HG03342 (cell line): ENCODE results near the gene KDELR3.
"Not testable (repeated sequence)": the region's sequence is repeated elsewhere in the genome, so short reads cannot be mapped to it uniquely, and the experiment has no call there.

ENCODE experiments used
- ATAC-seq: cut with Tn5 transposase; IDR thresholded peaks from one replicate; pipeline ENCODE4 v1.9.1; 2021; ENCODE audit warnings: mild to moderate bottlenecking, moderate library complexity; ENCODE audit not compliant: unreplicated experiment

Gene KDELR3

GRCh38 chr22:38455530-38456271 lies 12.2 kb upstream of the KDELR3 start:
- ATAC-seq, result no peak

DNA sequence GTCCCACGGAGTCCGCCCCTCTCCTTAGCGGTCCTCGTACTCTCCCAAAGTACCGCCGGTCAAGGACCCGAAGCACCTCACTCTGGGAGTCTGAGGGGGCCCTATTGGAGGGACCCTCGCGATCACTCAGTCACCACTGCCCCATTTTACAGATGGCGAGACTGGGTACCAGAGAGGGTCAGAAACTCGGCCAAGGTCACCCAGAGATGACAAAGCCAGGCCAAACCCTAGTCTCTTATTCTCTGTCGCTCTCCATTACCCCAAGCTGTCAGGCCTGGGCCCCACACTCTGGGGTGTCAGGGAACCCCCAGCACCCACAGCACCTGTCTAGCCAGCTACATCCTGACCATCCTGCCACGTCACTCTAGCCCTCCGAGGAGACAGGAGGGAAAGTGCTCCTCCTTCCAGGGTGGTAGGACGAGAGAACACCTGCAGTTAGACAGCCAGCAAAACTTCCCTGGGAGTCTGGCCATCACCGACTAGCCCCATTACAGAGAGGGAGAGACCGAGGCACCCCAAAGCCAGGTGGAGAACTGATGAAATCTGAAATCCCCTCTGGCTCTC lies 11.5 kb upstream of the KDELR3 start:
- no peak for ATAC-seq

GRCh38 chr22:38456841-38457699 lies 10.8 kb upstream of the KDELR3 start:
- no peak for ATAC-seq

DNA sequence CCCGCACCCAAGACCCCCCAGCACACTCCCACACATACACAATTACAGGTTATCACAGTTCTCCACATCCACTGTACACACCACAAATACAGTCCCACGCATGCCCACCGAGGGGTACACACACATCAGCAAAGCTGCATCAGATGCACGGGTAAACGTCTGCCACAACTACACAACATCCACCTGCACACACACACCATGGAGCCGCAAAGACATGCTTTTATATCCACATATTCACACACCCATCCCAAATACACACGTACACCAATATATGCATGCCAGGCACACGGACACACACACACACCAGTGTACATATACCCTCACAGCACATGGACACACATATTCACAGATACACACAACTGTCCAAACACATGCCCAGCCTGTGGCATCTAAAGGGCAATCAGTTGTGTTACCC lies 7.5 kb upstream of the KDELR3 start:
- no peak for ATAC-seq

DNA sequence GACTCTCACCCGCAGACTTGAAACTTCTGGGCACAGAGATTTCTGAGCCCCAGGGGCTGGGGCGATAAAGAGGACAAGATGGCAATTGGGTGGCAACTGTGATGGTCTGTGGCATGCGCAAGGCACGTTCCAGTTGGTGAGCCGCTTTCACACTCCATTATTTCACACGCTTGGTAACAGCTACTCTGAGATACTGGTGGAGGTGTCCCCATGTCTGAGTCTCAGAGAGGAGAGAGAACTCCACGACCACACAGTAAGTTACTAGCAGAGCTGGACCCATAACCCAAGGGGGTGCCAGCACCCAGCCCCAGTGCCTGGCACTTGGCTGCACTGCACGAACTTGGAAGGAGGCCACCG lies 6.9 kb upstream of the KDELR3 start:
- ATAC-seq, result no peak

- no peak for ATAC-seq
Measured at GRCh38 chr22:38461414-38462081, 6.3 kb upstream of the KDELR3 start.

DNA sequence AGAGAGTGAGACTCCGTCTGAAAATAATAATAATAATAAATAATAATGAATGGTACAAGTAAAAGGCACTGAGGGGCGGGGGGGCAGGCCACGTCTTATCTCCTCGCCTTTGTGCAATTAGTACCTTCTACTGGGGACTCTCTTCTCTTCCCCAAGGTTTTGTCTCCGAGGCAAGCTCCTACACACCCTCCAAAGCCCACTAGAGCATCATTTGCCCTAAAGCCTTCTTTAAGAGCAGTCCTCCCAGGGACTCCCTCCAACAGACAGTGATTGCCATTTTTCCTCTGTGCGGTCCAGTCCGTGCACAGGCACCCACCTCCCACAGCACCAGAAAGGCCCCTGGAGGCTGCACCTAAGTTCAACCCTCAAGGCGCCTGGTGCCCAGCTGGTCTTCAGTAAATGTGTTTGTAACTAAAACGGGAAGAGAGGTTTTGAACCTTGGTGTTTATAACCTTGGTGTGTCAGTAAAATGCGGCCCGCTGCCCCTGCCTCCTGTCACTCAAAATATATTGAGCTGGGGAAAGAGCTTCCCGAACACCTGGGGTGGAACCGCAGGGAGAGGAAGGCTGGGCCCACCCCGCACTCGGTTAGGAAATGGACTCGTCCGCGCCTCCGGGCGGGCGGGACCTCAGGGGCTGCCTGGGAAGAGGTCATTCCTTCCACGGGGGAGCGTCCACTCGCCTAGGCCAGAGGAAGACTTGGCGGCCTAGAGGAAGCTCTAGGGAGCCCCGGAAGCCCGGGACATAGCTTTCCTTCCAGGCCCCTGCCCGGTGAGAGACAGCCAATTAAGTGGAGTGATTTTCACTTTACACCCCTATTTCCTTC lies 4.7 kb upstream of the KDELR3 start:
- no peak for ATAC-seq

DNA sequence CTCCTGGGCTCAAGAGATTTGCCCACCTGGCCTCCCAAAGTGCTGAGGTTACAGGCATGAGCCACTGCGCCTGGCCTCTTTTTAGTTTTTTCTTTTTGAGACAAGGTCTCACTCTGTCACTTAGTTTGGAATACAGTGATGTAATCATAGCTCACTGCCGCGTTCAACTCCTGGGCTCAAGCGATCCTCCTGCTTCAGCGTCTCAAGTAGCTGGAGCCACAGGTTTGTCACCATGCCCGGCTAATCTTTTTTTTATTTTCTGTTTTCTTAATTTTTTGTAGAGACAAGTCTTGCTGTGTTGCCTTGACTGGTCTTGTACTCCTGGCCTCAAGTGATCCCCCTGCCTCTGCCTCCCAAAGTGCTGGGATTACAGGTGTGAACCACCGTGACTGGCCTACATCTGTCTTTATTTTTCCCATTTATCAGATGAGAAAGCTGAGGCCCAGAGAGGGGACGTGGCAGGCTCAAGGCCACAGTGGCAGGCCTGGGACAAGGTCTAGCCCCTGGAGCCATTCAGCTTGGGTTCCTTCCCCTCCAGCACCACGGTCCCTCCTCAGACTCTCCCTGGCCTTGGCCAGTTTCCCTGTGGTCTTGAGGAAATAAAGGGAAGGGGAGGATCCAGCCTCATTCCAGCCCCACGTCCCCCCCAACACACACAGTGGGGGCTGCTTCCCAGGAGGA lies 2.8 kb upstream of the KDELR3 start:
- no peak for ATAC-seq

- ATAC-seq, result no peak
Measured at GRCh38 chr22:38465673-38466490, 2.0 kb upstream of the KDELR3 start.

- ATAC-seq, result no peak
Measured at GRCh38 chr22:38467438-38467903, 425 bp upstream of the KDELR3 start.

DNA sequence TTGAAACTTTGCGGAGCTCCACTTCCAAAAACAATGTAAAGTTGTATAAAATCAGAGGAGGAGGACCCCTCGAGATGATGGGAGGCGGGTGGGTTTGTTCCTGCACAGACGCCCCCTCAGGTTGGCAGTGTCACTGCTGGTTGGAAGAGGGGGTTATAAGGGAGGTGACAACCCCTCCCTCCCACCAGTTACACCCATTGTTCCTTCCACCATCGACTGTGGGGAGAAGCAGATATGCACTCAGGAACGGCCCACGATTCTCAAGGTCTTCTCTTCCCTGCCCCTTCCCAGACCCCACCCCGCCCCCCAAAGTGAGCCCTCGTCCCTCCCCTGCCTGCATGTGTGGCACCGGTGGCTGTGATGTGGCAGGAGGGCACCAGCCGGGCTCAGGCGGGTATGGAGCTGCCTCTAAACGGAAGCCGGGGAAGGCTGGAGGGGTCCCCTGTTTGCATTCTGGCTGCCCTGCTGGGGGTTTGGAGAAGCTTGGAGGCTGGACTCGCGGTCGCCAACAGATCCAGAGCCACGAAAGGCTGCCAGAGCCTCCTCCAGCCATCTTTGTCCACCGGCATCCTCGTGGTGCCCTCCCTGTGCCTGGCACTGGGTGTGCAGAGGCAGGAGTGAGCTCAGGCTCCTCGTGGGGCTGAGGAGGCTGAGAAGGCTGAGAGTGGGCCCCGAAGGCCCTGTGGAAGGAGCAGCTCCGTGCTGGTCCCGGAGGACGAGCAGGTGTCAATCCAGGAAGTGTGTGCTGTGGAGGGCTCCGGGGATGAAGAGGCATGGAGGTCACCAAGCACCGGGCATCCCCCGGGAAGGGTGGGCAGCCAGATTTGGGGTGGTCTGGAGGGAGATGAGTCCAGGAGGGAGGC lies 778 bp downstream of the KDELR3 start:
- ATAC-seq, result no peak

DNA sequence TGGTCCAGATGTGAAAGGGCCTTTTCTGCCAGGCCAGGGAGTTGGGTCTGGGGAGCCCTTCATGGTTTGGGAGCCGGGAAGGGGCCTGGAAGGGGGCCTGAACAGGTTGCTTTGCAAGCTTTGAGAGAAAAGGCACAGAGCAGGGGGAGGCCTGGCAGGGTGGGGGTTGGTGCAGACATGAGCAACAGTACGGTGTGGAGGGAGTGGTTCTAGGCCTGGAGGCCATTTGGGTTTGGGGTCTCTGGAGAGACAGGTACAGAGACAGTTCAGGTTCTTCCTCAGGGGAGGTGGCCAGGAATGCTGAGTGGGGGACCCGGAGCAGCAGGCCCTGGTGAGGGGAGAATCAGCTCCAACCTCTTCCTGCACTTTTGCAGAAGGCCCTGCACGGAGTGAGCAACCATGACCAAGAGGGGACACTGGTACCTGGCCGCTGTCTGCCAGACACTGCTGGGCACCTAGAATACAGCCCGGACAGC lies 1.4 kb downstream of the KDELR3 start:
- ATAC-seq, result no peak

DNA sequence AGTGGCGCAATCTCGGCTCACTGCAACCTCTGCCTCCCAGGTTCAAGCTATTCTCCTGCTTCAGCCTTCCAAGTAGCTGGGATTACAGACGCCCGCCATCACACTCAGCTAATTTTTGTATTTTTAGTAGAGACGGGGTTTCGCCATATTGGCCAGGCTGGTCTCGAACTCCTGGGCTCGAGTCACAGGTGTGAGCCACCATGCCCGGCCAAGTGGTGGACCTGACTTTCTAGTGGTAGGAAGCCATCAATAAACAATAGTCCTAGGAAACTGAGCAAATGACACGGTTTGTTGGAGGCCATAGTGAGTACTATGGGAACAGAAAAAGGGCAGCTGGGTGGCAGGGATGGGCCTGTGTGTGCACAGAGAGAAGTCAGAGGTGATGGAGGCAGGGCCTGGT lies 2.3 kb downstream of the KDELR3 start:
- ATAC-seq, result not testable (repeated sequence)

GRCh38 chr22:38471237-38471636 lies 3.3 kb downstream of the KDELR3 start:
- no peak for ATAC-seq

DNA sequence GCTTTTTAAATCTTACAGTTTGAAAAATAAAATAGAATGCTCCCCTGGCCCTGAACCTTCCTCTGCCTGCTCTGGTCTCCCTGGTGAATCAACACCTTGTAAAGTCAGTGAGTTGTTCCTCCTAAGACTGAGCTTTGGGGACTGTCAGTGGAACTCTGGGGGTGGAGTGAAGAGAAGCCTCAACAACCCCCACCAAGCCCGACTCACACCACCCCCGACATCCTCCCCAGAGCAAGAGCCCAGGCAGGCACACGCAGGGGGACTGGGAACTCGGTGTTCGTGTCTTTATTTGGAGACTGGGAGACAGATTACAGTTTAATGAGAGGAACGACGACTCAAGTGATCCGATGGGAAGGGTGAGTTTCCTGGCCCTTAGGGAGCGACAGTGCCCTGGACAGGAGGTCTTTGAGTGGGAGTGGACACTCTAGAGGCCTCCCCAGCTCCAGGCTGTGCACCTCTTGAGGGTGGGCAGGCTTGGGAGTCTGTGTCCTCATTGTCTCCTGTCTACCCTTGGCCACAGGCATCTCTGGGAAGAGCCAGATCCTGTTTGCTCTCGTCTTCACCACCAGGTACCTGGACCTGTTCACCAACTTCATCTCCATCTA lies 6.2 kb downstream of the KDELR3 start:
- ATAC-seq, result no peak

GRCh38 chr22:38477585-38477984 lies 9.7 kb downstream of the KDELR3 start:
- no peak for ATAC-seq

DNA sequence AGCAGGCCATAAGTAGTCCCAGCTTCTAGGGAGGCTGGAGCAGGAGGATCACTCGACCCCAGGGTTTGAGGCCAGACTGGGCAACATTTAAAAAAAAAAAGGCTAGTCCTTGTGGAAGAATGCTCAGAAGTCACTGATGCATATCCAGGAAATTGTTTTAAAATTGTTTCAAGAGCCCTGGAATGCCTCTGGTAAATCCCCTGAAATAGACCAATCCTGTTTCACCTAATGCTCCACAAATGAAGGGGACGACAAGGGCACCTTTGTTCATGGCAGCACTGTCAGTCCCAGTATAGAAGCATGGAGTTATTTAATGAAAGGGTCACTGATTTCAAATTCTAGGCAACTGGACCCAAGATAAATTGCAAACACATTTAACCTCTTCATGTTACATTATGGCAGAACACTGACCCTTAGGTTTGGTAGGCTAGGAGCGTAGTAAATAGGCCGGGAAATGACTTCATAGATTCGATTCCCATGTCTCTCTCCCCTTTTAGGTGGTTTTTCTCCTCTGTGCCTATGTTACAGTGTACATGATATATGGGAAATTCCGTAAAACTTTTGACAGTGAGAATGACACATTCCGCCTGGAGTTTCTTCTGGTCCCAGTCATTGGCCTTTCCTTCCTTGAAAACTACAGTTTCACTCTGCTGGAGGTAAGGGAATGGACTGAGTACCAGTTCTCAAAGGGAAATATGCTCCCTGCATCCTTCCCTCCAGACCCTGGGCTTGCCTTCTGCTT lies 11.4 kb downstream of the KDELR3 start:
- no peak for ATAC-seq
